ENCODE measurements around the gene TLE2. TPM values are rescaled to one million over a fixed set of nuclear protein-coding genes. Genes with fewer than 3 reads are reported as not detected.

The TLE2 gene
- total and polyA plus RNA-seq, 2 donors from 2014 or later: 28.2 to 76.6 TPM

DNA sequence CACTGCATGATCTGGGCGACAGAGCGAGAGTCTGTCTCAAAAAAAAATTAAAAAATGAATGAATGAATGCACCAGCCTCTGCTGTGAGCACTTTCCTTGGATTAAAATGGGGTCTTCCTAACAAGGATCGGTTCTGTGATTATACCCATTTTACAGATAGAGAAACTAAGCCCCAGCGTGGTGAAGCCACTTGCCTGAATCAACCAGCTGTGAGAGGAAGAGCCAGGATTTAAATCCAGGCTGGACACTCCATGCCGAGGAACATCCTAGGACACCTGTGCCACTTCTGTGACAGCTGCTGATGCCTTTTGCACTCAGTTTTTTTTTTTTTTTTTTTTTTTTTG is 19.1 kb upstream of the TLE2 start:
- Histone ChIP-seq H3K4me3 (ENCODE audit: low read length in 3 of 3) (no peak overlapping the region), H3K27me3 (ENCODE audit: control insufficient read depth, insufficient read depth, low read length) (no peaks in the 10 kb centered on the region), H3K4me1 (ENCODE audit: control insufficient read depth in 2 of 3, insufficient read depth in 2 of 3, low read depth in 1 of 3, low read length in 3 of 3) (no peaks in the 10 kb centered on the region), H3K9ac (ENCODE audit: low read length in 3 of 3) (no peak overlapping the region), H3K36me3 (ENCODE audit: control insufficient read depth in 2 of 3, insufficient read depth in 3 of 3, low read length in 3 of 3) (peaks cover 0 to under 1% (median 0%) of the 10 kb centered on the region in 3 donors), H3K27ac (ENCODE audit: low read depth in 2 of 2, low read length in 2 of 2) (no peak overlapping the region), H3K9me3 (ENCODE audit: control insufficient read depth in 2 of 3, insufficient read depth in 1 of 3, low read length in 3 of 3) (no peaks in the 10 kb centered on the region)
- FAIRE-seq (no peak), DNase-seq (no peak)
- intact Hi-C loops (cut with DNase I): no loop called here
- TF ChIP-seq, protein P1, sequence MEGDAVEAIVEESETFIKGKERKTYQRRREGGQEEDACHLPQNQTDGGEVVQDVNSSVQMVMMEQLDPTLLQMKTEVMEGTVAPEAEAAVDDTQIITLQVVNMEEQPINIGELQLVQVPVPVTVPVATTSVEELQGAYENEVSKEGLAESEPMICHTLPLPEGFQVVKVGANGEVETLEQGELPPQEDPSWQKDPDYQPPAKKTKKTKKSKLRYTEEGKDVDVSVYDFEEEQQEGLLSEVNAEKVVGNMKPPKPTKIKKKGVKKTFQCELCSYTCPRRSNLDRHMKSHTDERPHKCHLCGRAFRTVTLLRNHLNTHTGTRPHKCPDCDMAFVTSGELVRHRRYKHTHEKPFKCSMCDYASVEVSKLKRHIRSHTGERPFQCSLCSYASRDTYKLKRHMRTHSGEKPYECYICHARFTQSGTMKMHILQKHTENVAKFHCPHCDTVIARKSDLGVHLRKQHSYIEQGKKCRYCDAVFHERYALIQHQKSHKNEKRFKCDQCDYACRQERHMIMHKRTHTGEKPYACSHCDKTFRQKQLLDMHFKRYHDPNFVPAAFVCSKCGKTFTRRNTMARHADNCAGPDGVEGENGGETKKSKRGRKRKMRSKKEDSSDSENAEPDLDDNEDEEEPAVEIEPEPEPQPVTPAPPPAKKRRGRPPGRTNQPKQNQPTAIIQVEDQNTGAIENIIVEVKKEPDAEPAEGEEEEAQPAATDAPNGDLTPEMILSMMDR (IDR thresholded peaks at IDR 0.05; ENCODE audit: borderline replicate concordance, extremely low read depth, insufficient read depth): no peak

DNA sequence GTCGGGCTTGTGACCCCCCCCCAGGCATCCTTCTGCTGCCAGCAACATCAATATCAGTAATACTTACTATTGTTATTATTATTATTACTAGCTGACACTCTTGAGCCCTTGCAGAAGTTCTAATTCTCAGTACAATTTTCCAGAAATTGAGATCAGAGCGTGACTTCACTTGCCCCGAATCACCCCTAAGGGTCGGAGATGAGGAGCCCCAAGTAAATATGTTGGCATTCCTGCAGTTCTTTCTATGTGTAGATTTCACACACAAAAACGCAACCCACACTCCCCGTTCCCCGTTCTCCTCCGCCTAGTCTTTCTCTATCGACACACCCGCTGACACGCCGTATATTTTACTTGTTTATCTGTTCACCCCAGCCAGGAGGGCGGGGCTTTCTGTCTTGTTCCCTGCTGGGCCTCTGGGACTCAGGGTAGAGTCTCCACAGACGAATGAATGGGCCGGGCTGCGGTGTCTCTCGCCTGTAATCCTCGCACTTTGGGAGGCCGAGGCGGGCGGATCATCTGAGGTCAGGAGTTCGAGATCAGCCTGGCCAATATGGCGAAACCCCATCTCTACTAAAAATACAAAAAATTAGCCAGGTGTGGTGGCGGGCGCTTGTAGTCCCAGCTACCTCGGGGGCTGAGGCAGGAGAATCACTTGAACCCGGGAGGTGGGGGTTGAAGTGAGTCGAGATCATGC is 18.6 kb upstream of the TLE2 start:
- DNase-seq: peak; percentile 90 to 96 (median 93)
- H3K36me3 ChIP-seq (ENCODE audit: control insufficient read depth in 2 of 3, insufficient read depth in 3 of 3, low read length in 3 of 3): no peaks in the 10 kb centered on the region
- no peaks in the 10 kb centered on the region for H3K27me3 ChIP-seq (ENCODE audit: control insufficient read depth, insufficient read depth, low read length)
- intact Hi-C loops (cut with DNase I): no loop called here
- no peaks in the 10 kb centered on the region for H3K4me1 ChIP-seq (ENCODE audit: control insufficient read depth in 2 of 3, insufficient read depth in 2 of 3, low read depth in 1 of 3, low read length in 3 of 3)
- H3K9me3 ChIP-seq (ENCODE audit: control insufficient read depth in 2 of 3, insufficient read depth in 1 of 3, low read length in 3 of 3): no peaks in the 10 kb centered on the region
- TF ChIP-seq, protein P1 (IDR thresholded peaks at IDR 0.05; ENCODE audit: borderline replicate concordance, extremely low read depth, insufficient read depth): no peak
- no peak for FAIRE-seq
- no peak overlapping the region for H3K27ac ChIP-seq (ENCODE audit: low read depth in 2 of 2, low read length in 2 of 2)
- H3K4me3 ChIP-seq (ENCODE audit: low read length in 3 of 3): peak overlapping the region in 2 of 3 donors; percentile 16 to 18
- no peak overlapping the region for H3K9ac ChIP-seq (ENCODE audit: low read length in 3 of 3)

DNA sequence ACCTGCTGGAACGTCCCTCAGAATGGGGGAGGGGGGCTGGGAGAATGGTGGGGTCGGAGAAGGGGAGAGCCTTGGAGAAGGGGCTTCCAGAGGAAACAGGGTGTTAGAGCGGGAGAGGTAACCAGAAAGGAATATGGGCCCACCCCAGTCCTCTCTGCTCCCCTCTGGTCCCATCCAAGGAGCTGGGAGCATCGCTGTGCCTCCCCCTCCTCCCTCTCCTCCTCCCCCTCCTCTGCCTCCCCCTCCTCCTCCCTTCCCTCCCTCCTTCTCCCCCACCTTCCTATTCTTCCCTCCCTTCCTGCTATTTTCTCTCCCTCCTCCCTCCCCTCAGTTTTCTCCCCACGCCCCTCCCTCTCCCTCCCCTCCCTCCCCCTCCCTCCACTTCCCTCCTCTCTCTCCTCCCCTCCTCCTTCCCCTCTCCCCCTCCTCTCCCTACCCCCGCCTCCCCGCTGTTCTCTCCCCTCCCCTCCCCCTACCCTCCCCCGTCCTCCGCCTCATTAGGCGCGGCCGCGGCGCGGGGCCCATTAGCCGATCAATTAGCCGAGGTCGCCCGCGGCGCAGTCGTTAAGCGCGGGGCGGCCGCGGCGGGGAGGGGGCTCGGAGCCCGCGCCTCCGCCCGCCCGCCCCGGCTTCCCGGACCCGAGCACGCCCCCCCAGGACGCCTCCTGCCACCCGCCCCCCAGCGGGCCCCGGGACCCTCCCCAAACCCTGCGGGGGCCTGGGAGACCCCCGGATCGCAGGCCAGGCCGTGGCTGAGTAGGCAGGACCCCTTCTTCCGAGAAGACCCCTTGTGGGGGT is 17.8 kb upstream of the TLE2 start:
- no peaks in the 10 kb centered on the region for H3K27me3 ChIP-seq (ENCODE audit: control insufficient read depth, insufficient read depth, low read length)
- DNase-seq: peak; percentile 78 to 91 (median 88)
- H3K4me1 ChIP-seq (ENCODE audit: control insufficient read depth in 2 of 3, insufficient read depth in 2 of 3, low read depth in 1 of 3, low read length in 3 of 3): no peaks in the 10 kb centered on the region
- FAIRE-seq: no peak
- H3K9ac ChIP-seq (ENCODE audit: low read length in 3 of 3): no peak overlapping the region
- no peaks in the 10 kb centered on the region for H3K9me3 ChIP-seq (ENCODE audit: control insufficient read depth in 2 of 3, insufficient read depth in 1 of 3, low read length in 3 of 3)
- H3K27ac ChIP-seq (ENCODE audit: low read depth in 2 of 2, low read length in 2 of 2): no peak overlapping the region
- intact Hi-C loops (cut with DNase I): no loop called here
- H3K4me3 ChIP-seq (ENCODE audit: low read length in 3 of 3): peak overlapping the region in 1 of 3 donors; percentile 18
- H3K36me3 ChIP-seq (ENCODE audit: control insufficient read depth in 2 of 3, insufficient read depth in 3 of 3, low read length in 3 of 3): no peaks in the 10 kb centered on the region
- TF ChIP-seq, protein P1 (IDR thresholded peaks at IDR 0.05; ENCODE audit: borderline replicate concordance, extremely low read depth, insufficient read depth): no peak
